GM18907 (cell line): ENCODE results near the gene ADAM33.

ENCODE experiments used
- ATAC-seq: cut with Tn5 transposase; IDR thresholded peaks from one replicate; pipeline ENCODE4 v1.9.1; 2021; ENCODE audit warnings: mild to moderate bottlenecking, moderate library complexity; ENCODE audit not compliant: unreplicated experiment

Gene ADAM33

DNA sequence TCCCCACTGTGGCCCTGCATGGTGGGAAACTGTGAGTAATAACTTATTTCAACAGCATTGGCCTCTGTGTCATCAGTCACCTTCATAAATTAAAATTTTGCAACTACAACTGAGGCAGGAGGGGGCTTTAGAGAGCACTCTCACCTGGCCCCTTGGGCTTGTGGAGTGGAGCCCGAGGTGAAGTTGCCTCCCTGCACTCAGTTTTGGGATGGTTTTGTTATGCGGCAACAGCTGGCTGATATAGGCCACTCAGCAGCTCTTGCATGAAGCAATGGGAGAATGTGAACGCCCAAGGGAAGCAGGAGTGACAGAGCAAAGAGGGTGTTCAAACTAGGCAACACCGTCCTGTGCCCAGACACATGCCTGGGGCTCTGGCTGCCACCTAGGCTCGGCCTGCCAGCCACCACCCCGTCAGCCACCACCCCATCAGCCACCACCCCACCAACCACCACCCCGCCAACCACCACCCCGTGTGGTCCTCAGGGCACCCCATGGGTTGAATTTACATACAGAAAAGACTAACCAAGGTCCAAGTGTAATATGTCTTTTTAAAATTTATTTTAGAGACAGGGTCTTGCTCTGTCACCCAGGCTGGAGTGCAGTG is 14.3 kb downstream of the ADAM33 start:
- no peak for ATAC-seq

DNA sequence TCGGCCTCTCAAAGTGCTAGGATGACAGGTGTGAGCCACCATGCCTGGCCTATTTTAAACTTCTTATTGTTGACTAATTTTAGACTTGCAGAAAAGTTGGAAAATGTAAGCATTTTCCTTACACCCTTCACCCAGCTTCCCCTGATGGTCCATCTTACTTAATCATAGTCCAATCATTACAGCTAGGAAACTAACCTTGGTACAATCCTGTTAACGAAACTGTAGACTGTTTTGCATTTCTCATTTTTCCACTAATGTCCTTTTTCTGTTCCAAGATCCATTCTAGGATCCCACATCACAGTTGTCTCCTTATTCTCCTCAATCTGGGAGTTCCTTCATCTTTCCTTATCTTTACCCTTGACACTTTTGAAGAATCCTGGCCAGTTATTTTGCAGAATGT is 18.0 kb downstream of the ADAM33 start:
- ATAC-seq: no peak

DNA sequence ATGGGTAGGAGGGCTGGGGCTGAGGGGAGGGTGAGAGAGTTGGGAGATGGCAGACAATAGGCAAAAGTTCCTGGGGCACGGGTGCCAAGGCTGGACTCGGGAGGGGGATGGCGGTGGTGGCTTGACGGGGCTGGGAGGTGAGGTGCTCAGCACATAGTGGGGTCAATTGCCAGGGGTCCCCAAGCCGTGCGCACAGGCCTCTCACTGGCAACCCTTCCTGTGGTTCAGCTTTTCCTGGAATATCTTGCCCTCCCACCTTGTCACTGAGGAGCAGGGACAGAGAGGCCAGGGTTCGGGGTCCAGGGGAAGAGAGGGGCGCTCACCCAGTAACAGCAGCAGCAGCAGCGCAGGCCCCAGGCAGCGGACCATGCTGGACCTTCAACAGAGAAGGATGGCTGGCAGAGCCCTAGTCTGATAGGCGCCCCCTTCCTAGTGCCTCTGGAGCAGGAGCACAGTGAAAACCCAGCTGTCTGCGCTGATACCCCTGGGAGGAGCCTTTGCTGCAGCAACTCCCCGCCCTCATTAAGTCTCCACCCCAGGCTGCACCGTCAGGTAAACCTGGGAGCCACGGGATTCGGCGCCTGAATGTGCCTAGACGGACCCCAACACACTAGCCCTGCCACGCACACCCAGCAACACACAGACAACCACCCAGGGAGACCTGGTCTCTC is 18.6 kb downstream of the ADAM33 start, which contains the start of gene GFRA4:
Gene GFRA4 (minus strand): TSS at position 369 of the 671 bp plus-strand sequence. CDS start 0 bp downstream, at position 369.
- no peak for ATAC-seq

DNA sequence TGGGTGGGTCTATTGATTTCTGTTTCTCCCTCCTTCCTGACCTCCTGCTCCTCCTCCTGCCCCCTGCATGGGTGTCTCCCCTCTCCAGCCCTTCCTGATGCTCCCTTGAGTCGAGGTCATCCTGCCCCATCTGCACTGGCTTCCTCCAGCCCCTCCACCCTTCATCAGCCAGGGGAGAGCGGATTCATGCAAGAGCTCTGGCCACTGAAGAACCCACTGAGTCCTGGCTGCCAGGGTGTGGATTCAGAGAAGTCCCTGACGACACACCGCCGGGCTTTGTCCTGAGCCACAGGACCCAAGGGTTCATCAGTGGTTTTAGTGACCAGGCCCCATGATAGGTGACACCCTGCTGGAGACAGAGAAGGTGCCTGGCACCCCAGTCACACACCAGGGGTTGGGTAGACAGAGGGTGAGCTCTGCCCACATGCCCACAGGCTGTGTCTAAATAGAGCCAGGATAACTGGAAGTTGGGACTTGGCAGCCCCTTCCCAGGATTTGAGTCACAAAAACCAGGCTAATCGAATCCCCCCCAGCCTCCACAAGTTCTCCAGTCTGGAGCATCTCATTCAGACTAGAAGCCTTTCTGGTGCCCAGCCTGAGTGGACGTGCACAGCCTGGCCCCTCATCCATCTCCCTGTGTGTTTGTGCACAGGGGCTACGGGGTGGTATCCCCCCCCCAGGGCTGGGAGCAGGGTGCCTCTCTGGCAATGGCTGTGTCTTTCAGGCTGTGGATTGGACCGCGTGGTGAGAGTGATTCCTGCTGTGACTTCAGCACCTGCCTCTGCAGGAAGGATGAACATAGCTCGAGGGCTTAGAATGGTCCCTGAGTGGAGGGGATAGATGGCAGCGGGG is 19.8 kb downstream of the ADAM33 start:
- no peak for ATAC-seq

DNA sequence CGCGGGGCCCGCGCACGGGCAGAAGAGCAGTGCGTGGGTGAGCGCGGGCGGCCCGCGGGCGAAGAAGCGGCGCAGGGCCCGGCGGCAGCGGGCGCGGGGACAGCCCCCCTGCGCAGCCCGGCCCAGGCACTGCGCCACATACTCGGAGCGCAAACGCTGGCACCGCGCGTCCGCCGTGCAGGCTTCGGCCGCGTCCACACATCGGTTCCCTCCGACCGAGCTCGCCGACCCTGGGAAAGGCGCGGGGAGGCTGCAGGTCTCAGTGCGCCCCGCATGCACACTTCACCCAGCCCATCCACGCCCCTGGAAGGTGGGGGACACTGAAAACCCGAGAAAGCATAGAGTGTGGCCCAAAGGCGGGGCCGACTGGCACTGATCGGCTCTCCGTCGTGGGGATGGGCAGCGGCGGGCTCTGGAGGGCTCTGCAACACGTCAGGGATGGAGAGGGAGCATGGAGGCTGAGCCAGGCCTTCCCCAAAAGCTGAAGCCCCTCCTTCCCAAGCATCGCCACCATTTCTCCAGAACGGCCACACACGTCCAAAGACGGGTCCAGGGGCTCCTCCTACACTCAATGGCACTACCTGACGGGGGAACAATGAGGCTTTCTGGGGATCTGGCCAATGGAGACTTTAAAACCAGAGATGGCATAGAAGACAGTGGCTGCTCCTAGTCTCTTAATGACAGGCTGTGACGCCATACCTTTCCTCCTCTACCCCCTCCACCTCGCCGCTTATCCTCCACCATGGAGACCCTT is 20.6 kb downstream of the ADAM33 start:
- ATAC-seq: no peak

DNA sequence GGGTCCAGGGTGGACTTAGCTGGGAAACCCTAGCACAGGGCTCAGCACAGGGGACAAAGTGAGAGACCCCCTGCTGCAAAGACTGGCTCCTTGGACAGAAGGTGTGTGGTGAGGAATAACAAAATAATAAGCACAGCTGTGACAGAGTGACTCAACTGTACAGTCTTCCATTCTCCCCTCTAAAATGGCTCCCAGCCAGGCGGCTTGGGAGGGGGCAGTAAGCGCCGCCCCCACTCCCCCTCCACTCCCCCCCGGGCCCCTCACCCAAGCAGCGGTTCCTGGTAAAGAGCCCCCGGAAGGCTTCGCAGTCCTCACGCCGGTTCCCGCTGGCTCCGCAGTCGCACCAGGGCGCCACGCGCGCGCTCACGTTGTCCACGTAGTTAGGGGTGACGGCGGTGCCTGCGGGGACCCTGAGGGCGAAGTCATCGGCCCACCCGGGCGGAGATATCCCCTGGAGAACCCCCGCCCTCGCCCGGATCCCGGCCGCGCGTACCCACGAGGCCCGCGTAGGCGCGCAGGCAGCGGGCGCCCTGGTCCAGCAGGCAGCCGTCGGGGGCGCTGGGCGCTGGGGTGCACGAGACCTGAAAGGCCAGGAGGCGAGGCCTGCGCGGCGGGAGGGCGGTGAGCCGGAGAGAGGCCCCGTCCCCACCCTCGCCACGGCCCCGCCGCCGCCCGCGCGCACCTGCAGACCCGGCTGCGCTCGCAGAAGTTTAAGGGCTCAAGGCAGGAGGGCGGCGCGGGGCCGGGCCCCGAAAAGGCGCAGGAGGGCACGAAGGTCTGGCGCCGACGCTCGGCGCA is 21.3 kb downstream of the ADAM33 start:
- no peak for ATAC-seq

DNA sequence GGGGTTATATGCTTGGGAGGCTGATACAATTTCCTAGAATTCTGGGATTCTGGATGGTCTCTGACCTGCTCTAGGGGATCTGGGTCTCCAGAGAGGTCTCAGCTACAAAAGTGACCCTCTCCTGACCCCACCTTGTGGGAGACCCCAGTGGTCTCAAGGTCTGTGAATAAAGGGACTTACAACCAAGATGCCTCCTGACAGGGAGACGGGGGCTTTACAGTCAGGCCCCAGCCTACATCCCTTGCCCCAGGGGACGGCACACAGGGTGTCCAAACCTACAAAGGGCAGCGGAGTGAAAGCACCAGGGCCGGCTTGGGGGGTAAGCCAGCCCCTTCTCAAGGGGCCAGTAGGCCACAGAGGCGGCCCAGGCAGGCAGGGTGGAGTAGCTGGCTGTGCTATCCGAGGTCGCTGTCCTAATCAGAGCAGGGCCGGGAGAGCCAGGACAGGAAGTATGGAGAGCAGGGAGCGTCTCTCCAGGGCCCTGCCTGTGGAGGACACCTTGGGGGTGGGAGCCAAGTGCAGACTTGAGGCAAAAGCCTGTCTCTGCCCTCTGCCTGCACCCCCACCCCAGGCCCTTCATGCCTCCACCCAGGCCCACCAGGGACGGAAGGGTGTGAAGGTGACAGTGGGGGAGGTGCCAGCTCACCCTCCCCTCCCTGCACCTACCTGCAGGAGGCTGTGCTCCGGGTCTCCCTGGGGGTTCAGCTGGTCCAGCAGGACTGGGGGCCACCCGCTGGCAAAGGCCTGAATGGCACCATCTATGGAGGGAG is 22.1 kb downstream of the ADAM33 start:
- no peak for ATAC-seq

DNA sequence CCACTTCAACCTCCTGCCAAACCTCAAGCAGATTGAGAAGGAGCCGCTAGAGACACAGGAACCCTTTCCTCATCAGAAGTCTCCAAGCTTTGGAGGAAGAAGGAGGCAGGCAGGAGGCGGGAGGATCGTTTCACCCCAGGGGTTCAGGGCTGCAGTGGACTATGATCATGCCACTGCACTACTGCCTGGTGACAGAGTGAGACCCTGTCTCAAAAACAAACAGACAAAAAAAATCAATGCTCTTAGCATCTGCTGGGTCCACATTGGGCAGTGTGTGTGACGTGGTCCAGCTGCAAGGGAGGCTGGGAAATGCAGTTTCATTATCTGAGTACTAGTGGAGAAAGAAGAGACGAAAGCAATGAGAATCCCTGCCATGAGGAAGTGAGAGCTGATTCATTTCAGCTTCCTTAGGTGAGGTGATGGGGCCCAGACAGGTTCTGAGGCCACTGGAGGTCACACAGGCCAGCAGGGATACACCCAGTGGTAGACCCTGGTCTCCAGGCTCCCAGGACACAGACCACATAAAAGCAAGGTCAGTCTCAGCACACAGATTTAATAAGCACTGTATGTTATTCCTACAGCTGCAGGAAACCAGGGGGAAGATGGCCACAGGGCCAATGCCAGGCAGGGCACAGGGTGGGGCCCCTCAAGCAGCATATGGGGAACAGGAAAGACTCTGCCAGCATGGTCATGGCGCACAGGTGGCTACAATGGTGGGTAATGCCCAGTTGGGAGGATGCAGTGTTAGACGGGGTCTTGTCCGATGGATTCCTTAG is 22.9 kb downstream of the ADAM33 start:
- peak; percentile 92 for ATAC-seq

DNA sequence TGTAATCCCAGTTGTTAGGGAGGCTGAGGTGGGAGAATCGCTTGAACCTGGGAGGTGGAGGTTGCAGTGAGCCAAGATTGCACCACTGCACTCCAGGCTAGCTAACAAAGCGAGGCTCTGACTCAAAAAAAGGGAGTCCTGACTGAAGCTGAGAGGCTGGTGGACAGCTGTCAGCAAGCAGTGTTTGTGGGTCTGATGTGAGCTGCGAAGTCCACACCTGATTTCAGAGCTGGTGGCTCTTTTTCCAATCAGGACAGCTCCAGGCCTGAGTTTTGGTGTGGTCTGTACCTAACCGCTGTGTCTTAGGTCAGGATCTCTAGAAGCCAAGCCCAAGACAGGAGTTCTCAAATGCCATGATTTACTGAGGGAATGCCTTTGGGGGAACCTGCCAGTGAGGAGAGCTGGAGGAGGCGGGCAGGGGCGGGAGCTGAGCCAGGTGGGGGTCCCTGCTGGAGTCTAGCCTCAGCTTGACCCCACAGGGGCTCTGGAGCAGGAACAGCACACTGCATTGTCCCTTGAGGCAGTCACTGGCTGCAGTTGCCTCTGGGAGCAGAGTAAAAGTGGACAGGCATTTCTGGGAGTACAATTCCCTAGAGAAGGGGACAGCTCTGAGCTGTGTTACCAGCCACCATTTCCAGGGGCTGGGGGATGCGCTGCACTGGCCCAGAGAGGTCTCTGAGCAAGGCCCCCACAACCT is 23.6 kb downstream of the ADAM33 start:
- ATAC-seq: no peak

DNA sequence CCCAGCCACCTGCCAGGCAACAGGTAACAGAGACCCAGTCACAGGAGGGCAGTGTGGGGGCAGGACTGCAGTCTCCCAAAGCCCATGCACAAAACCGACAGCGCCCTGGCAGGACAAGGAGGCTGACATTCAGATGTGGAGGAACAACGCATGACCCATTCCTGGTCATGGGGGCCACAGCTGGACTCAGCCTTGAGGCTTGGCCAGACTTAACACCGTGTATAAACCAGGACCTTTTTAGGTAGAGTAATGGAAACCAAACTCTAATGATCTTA is 26.7 kb downstream of the ADAM33 start:
- no peak for ATAC-seq

DNA sequence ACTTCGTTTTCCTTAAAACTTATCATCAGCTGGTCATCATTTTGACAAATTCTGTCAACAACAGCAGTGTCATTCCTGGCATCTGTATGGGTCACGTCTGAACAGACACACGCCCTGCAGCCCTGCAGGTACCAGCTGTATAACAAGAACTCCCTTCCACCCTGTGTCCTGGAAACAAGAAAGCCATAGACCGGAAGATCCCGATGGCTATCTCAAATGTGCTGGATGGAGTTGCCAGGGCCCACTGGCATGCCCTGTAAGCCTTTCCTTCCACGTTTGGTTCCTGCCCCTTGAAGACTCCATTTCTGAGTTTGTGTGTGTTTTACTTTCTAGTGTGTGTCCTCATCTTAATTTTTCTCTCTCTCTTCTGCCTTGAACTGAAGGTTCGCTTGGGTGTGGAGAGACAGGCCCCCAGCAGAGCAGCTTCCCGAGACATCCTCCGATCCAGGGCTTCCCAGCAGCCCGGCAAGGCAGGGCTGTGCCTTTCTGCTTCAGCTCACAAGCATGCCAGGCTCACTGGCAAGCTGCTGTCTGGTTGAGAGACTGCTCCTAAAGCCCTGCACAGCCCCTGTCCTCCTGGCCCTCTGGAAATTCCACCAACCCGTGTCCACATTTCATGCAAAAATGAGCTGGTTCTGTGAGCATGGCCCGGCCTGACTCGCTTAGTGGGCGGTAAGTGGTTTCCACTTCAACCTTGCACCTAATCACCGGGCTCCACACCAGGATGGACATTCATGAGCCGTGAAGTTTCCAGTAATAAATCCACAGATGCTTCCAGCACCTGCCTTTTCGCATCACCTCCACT is 27.3 kb downstream of the ADAM33 start:
- ATAC-seq: no peak

DNA sequence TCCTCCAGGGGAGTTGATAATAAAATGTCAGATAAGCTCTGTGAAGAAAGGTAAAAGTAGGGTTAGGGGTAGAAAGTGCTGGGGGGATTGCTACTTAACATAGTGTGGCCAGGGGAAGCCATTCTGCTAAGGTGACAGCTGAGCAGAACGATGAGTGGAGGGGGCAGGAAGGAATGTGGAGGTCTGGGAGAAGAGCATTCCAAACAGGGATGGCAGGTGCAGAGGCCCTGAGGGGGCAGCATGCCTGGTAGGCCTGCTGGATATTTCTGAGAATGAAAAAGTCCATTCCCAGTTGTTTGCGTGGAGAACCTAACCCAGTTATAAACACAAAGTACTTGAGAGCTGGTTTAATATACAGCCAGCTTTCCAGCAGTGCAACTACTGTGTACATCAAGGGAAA is 27.9 kb downstream of the ADAM33 start:
- no peak for ATAC-seq

DNA sequence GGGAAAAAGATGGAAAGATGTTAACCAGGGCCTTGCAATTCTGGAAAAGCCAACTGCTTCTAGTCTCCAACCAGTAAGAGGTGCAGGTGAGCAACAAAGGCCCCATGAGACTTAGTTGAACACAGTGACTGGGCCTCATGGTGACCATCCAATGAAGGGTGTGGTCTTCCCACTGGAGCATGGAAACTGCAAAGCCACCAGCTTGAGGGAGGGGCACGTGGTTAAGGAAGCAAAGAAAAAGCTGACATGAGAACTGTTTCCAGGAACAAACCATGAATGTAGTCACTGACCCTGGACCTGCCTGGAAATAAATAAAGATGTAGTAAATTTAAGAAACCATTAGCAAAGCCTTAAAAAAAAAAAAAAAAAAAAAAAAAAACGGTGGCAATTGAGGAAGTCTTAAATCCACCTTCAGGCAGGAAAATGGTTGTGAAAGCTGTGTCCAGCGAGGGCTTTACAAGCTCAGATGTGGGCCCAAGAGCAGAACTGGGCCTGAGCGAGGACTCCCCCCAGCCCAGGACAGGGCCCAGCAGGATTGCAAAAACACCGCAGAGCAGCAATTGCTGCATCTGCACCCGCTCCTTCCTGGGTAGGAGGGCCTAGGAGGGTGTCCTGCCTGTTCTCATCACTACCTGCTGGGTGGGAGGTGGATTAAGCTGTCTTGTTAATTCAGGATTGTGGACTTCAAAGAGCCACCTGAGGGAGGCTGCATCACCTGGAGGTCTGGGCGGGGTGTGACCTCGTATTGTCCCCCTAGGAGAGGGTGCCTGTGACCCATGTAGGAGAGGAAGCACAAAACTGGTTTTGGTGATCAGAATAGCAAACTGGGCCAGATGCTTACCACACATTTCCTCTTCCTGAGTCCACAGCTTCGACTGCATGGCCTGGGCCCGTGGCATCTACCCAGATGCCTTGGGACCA is 28.9 kb downstream of the ADAM33 start:
- no peak for ATAC-seq

DNA sequence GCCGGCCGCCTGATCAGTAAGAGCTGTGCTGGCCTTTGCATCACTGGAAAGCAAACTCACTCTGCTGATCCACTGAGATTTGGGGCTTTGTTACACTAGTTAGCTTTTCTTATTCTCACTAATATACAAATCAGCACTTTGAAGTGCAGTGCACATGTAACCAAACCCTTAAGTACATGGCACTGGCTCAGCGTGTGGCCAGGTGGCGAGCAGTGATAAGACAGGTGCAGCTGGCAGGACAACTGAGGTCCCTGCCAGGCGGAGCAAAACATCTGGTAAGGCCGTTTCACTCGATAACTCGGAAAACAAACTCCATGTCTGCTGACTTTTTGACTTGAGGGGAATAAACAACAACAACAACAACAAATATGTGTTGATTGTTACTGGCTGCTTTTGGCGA is 29.6 kb downstream of the ADAM33 start:
- ATAC-seq: no peak

DNA sequence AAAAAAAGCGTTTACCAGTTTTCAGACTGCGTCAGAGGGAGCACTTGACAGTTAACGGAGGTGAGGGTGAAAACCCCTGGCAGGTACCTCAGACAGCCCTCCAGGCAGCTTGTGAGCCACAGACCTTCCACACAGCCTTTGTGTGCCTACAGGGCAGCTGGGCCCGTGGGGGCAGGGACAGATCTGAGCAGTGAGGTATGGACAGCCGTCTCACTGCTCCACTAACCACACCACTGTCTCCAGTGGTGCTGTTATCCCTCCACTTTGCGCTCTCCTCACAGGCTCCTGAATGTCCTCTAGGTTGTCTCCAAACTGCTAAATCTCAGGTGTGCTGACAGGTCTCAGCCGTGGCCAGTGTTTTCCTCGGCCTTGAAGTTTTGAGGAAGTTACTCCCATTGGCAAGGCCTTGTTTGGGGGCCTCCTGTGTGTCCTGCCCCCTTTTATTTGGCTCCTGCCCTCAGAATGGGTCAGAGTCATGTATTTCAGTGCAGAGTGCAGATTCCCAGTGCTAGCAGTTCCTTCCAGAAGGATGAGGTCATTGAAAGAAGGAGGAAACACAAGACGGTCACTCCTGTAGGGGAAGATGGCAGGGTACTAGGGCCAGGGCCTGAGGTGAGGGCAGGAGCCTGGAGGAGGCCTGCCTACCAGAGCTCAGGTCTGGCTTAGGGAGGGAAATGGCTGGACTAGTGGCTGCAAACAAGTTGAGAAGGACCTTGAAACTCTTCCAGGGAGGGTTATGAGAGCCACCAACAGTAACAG is 30.4 kb downstream of the ADAM33 start:
- no peak for ATAC-seq

DNA sequence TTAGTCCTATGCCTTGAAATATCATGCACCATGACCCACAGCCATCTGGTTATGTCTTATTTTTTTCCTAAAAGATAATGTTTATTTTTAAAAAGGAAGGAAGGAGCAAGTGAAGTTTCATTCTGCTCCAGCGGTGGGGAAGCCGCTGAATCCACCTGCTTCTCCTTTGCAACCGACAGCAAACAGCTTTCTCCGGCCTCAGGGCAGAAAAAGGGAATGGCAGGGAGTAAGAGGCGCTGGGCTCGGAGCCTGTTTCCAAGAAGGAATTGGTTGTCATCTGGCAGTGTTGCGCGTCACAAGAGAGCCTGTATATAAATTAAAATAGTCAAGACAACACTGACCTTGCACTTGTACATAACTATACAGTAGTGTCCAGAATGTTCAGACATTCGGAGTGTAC is 32.9 kb downstream of the ADAM33 start:
- no peak for ATAC-seq
